ENCODE measurements around the gene HIVEP1.

GRCh38 chr6:11979866-11980265 lies 32.2 kb upstream of the HIVEP1 start:
- TF ChIP-seq POLR2AphosphoS5 (IDR thresholded peaks at IDR 0.05; ENCODE audit: low read depth, low read length) (no peak), POLR2A (IDR thresholded peaks at IDR 0.05; ENCODE audit: low read depth, low read length) (no peak), TAF1 (IDR thresholded peaks at IDR 0.05; ENCODE audit: borderline replicate concordance, low read depth, low read length) (no peak)

All from GM12892 (cell line).